Measurements from ENCODE around the gene SCAP.

DNA sequence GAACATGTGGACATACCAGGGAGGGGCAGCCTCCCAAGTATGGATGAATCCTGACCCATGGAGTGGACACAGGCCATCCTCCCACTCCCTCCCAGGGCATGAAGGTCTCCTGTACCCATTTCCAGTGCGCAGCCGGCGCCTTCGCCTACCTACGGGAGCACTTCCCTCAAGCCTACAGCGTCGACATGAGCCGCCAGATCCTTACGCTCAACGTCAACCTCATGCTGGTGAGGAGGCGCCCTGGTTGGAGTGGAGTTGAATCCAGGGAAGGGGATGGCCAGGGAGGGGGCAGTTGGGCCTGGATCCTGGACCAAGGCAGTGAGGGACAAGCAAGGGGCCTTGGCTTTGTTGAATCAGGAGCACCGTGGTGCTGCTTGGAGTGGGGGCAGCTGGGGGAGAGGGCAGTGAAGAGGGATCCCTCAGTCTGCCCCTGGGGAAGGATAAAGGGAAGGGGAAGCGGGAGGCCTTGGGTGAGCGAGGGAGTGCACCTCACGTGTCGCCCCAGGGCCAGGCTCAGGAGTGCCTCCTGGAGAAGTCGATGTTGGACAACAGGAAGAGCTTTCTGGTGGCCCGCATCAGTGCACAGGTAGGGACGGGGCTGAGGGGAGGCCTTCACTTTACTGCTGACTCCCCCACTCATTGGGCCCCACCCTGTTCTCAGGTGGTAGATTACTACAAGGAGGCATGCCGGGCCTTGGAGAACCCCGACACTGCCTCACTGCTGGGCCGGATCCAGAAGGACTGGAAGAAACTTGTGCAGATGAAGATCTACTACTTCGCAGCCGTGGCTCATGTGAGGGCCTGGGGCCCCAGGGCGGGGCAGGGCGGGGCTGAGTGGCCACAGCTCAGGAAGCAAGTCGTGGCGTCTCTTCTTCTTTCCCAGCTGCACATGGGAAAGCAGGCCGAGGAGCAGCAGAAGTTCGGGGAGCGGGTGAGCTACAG, 69.7 kb downstream of the SCAP start:
- TF ChIP-seq, protein P1, sequence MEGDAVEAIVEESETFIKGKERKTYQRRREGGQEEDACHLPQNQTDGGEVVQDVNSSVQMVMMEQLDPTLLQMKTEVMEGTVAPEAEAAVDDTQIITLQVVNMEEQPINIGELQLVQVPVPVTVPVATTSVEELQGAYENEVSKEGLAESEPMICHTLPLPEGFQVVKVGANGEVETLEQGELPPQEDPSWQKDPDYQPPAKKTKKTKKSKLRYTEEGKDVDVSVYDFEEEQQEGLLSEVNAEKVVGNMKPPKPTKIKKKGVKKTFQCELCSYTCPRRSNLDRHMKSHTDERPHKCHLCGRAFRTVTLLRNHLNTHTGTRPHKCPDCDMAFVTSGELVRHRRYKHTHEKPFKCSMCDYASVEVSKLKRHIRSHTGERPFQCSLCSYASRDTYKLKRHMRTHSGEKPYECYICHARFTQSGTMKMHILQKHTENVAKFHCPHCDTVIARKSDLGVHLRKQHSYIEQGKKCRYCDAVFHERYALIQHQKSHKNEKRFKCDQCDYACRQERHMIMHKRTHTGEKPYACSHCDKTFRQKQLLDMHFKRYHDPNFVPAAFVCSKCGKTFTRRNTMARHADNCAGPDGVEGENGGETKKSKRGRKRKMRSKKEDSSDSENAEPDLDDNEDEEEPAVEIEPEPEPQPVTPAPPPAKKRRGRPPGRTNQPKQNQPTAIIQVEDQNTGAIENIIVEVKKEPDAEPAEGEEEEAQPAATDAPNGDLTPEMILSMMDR (IDR thresholded peaks at IDR 0.05): no peak
- TF ChIP-seq POLR2A (IDR thresholded peaks at IDR 0.05) (no peak), EP300 (IDR thresholded peaks at IDR 0.05) (no peak)

Measured in tibial nerve (tissue), 4 donors.